Upper lobe of left lung (tissue), 4 donors: ENCODE measurements around the gene PRKG1.

Source experiments
- CTCF ChIP-seq, 6 experiments: fragments of 450-650 bp in 4 of 6; fragments of 200-600 bp in 2 of 6; sonication (generic) in 2 of 6; IDR thresholded peaks; one replicate each; pipeline ENCODE4 v1.5.1; 2016 to 2019; ENCODE audit warnings: antibody characterized with exemption in 6 of 6
- POLR2A ChIP-seq, 4 donors: fragments of 450-650 bp; IDR thresholded peaks; one replicate each; pipeline ENCODE4 v1.5.1; 2016 to 2017; ENCODE audit warnings: antibody characterized with exemption in 4 of 4, mild to moderate bottlenecking in 2 of 4

- TF ChIP-seq CTCF (IDR thresholded peaks at IDR 0.05), result no peak
- no peak for TF ChIP-seq POLR2A (IDR thresholded peaks at IDR 0.05)
Observed at GRCh38 chr10:51030480-51030879, 43.8 kb upstream of the PRKG1 start.
